ENCODE results near the gene IL1B.

GRCh38 chr2:112843288-112843687 lies 6.7 kb upstream of the IL1B start:
- TF ChIP-seq EZH2 (IDR thresholded peaks at IDR 0.05; ENCODE audit: insufficient read depth, poor library complexity, severe bottlenecking), result no peak
- TF ChIP-seq EZH2phosphoT487 (IDR thresholded peaks at IDR 0.05; ENCODE audit: insufficient read depth, low read depth), result no peak

Measured in GM23248 (cell line).